Activated CD8-positive, alpha-beta memory T cell treated with anti-CD3 and anti-CD28 coated beads, Interleukin-2, amount 50 U/mL, for 4 hours (primary cell): ENCODE measurements around the gene BHLHA15.

Experiments
- DNase-seq: peaks from one replicate; pipeline ENCODE4 v3.0.0-alpha.2; 2020

Gene BHLHA15

GRCh38 chr7:98211221-98211675 lies at the start of gene BHLHA15:
Gene BHLHA15 (plus strand): TSS chr7:98211439. CDS start chr7:98212310, 871 bp downstream.
- DNase-seq: no peak

GRCh38 chr7:98162758-98163157 lies 48.5 kb upstream of the BHLHA15 start:
- no peak for DNase-seq

GRCh38 chr7:98163269-98163668 lies 48.0 kb upstream of the BHLHA15 start:
- DNase-seq: no peak

GRCh38 chr7:98163704-98164494 lies 47.3 kb upstream of the BHLHA15 start:
- DNase-seq: no peak

GRCh38 chr7:98165827-98166667 lies 45.2 kb upstream of the BHLHA15 start:
- DNase-seq: peak; percentile 64

- DNase-seq: no peak
These were observed 44.6 kb upstream of the BHLHA15 start for GRCh38 chr7:98166668-98166970.

- DNase-seq: no peak
These were observed 43.6 kb upstream of the BHLHA15 start for GRCh38 chr7:98167653-98168052.

- DNase-seq: peak; percentile 58
These were observed 42.9 kb upstream of the BHLHA15 start for GRCh38 chr7:98168181-98168903.

GRCh38 chr7:98168904-98169621 lies 42.2 kb upstream of the BHLHA15 start:
- DNase-seq: no peak

- DNase-seq: no peak
These were observed 40.3 kb upstream of the BHLHA15 start for GRCh38 chr7:98170966-98171365.

GRCh38 chr7:98171449-98171848 lies 39.8 kb upstream of the BHLHA15 start:
- DNase-seq: no peak

GRCh38 chr7:98174334-98175259 lies 36.6 kb upstream of the BHLHA15 start:
- DNase-seq: no peak

GRCh38 chr7:98175260-98175940 lies 35.8 kb upstream of the BHLHA15 start:
- no peak for DNase-seq

GRCh38 chr7:98177553-98177952 lies 33.7 kb upstream of the BHLHA15 start:
- no peak for DNase-seq

- no peak for DNase-seq
These were observed 32.9 kb upstream of the BHLHA15 start for GRCh38 chr7:98178321-98178720.

- no peak for DNase-seq
These were observed 32.3 kb upstream of the BHLHA15 start for GRCh38 chr7:98178762-98179490.

- DNase-seq: no peak
These were observed 30.5 kb upstream of the BHLHA15 start for GRCh38 chr7:98180751-98181150.

GRCh38 chr7:98185101-98185500 lies 26.1 kb upstream of the BHLHA15 start:
- DNase-seq: no peak

- no peak for DNase-seq
These were observed 24.6 kb upstream of the BHLHA15 start for GRCh38 chr7:98186452-98187137.

- no peak for DNase-seq
These were observed 24.1 kb upstream of the BHLHA15 start for GRCh38 chr7:98187138-98187502.
